GM08714 (cell line): ENCODE measurements around the gene SH3RF1.

ENCODE experiments used
- H3K4me3 ChIP-seq: fragments of 200-500 bp; sonication (Bioruptor generic); 2 replicates; pipeline ENCODE4 v1.5.1; 2014; ENCODE audit warnings: mild to moderate bottlenecking, low read length, inconsistent platforms
- ZNF274 ChIP-seq: IDR thresholded peaks from 2 replicates; pipeline ENCODE4 v1.6.1; 2012; ENCODE audit warnings: mild to moderate bottlenecking, low read depth, low read length

The SH3RF1 gene

GRCh38 chr4:169044714-169045447 is 225.9 kb downstream of the SH3RF1 start:
- no peak for TF ChIP-seq ZNF274
- H3K4me3 ChIP-seq = no peak overlapping the region
